Anterior cingulate cortex (tissue), 58 donors: ENCODE measurements around the gene RASAL2.
A peak's percentile ranks its signal among the peaks of the same experiment; 100 is the strongest.
"Not testable (repeated sequence)": the region's sequence is repeated elsewhere in the genome, so short reads cannot be mapped to it uniquely, and the experiment has no call there.

Source experiments
- DNase-seq, 58 donors: peaks; one replicate each; lab custom pipeline; 2025; lab: John Stamatoyannopoulos, UW

The RASAL2 gene

DNA sequence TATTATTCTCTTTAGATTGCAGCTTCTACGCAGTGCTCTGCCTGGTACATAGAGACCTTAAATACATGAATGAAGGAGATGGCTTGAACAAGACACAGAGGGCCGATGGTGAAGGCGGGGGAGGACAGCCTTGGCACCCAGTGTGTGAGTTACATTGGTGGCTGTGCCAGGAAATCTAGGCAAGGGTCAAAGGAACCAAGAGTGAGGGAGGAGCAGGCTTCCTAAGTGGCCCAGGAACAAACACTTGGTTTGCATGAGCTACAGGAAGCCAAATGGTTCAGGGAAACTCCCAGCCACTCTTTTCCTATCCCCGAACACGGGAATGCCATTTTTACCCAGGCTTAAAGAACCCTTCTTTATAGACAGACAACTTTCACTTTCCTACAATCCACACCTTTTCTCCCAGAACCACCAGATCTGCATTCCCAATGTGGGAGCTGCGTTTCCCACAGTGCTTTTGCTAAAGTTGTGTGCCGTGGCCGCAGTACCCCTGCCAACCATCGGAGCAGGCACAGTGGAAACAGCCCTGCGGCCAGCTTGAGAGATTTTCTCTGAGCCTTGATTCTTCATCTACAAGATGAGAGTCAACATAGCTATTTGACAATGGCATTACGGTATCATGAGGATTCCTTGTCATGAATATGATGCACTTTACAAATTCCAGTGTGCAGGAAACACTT, 406.3 kb downstream of the RASAL2 start:
- no peak for DNase-seq

DNA sequence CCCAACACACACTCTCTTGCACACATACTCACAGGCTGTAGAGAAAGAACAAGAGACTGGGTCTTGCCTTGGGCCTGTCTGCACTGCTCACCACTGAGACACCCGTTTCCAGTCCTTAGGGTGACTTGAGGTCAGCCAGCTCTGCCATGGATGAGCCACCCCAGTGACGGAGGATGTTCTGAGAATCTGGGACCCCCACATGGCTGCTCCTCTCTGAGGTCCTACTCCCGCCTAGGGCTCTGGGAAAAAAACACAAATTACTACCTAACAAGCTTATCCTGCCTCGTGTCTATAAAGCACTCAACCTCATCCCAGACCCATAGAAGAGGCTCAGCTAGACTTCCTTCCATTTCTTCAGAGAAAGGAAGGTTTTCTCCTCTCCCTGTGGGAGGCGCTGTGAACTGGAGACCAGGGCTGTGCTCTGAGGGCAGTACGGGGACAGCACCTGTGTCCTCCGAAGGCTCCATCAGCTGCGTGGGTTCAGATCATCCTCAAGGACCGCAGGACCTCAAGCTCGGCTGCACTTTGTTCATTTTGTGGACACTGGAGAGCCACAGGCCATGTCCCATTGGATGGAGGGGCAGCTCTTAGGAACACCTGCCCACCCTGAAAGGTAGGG, 407.1 kb downstream of the RASAL2 start:
- DNase-seq: no peak

- peak in 43 of 58 donors; percentile 4 to 78 (median 28) for DNase-seq
Measured at GRCh38 chr1:178501705-178502329, 407.9 kb downstream of the RASAL2 start.

- no peak for DNase-seq
Measured at GRCh38 chr1:178502330-178502714, 408.4 kb downstream of the RASAL2 start.

DNA sequence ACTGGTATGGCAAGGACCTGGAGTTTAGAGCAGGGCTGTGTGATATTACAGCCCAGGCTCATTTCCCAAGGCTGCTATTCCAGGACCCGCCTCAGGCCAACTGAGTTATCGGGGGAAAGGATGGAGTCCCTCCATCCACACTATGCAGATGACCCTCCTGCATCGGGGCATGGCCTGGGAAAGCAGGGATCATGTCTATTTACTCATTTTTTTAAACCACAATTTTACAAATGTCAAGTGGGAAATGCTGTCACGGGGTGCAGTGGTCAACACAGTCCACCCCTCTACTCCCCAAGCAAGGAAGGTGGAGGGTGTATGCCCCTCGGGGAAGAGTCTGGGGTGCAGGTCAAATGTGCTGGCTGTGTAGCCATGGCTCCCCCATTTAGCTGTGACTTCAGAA, 409.0 kb downstream of the RASAL2 start:
- DNase-seq: no peak

DNA sequence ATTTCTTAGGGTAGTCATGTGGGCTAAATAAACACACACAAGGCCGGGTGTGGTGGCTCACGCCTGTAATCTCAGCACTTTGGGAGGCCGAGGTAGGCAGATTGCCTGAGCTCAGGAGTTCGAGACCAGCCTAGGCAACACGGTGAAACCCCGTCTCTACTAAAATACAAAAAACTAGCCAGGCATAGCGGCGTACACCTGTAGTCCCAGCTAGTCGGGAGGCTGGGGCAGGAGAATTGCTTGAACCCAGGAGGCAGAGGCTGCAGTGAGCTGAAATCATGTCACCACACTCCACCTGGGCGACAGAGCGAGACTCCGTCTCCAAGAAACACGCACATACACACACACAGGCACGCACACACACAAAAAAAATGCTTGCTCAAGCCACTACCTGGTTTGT, 409.4 kb downstream of the RASAL2 start:
- DNase-seq: not testable (repeated sequence)

DNA sequence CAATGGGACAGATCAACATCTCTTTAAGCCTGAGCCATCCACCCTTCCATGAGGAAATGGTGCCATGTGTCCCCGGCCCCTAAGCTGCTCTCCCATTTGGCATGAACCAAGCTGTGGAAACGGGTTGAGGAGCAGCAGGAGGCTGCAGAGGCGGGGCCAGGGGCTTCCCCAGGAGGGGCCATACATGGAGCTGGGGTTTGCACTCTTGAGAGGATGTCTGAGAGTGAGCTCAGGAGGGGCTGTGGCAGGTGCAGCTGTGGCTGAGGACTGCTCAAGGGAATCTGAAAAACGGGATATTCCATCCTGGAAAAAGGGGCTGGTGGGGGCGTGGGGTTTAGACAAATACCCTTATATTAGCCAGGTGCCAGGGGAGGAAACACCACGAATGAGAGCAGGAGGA, 409.9 kb downstream of the RASAL2 start:
- no peak for DNase-seq

GRCh38 chr1:178504286-178504685, 410.4 kb downstream of the RASAL2 start:
- no peak for DNase-seq

- no peak for DNase-seq
Measured at GRCh38 chr1:178506177-178506576, 412.3 kb downstream of the RASAL2 start.

- no peak for DNase-seq
Measured at GRCh38 chr1:178506669-178507068, 412.8 kb downstream of the RASAL2 start.

DNA sequence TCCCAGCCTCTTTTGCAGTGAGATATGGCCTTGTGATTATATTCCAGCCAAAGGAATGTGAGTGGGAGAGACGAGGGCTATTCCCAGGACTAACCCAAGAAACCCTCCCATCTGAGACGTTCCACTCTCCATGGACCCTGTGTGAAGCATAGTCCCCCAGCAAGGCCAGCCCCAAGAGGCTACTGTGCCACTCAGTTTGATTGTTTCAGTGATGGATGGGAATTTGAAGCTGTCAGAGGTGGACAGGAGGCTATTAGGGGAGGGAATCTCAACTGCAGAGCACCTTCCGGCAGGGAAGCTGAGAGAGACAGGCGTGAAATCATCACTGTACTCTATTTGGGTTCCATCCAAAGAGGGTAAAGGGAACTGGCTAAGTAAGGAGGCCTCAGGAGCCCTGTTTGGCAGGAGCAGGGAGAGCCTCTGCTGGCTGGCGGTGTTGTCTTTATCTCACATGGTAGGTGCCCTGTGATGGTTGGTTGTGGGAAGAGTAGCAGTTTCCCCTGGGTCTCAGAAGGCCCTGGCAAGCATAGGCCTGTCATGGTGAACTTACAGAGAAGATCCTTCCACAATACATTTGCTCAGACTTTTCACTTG, 415.6 kb downstream of the RASAL2 start:
- DNase-seq: no peak

- no peak for DNase-seq
Measured at GRCh38 chr1:178510155-178510554, 416.3 kb downstream of the RASAL2 start.

DNA sequence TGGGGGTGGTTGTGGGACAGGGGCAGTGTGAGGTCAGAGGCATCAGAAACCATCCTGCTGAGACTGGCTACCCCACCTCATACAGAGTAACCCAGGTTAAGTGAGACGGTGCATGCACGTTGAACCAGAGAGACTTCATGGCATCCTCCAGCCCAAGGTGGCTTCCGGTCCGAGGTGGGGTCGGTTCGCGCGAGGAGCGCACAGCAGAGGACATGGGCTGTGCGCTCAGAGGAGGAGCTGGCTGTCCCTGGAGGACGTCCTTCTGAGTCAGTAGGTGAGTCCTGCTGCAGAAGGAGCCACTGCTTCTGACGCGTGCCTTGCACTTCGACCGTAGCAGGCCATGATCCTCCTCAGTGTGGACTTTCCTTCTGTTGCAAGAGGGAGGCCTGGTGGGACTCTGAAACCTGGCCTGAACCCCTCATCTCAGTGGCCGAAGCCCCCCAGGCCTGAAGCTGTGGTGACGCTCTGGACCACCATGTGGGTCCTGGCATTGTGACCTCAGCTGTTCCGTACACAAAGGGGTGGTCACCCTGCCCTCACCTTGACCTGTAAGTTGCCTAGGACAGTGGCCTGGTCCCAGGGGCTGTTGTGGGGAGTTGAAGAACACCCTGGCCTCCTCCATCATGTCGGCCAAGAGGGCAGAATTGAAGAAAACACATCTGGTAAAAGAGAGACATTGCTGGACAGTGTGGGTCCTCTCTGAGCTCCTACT, 418.8 kb downstream of the RASAL2 start, which contains the start of gene TEX35:
TSS of gene TEX35 (plus strand) at position 544 of the 712 bp plus-strand sequence. CDS start at position 624, 80 bp downstream.
- DNase-seq: no peak

GRCh38 chr1:178513278-178513983, 419.5 kb downstream of the RASAL2 start:
- peak in 1 of 58 donors; percentile 6 for DNase-seq

- no peak for DNase-seq
Measured at GRCh38 chr1:178516110-178516509, 422.2 kb downstream of the RASAL2 start.

DNA sequence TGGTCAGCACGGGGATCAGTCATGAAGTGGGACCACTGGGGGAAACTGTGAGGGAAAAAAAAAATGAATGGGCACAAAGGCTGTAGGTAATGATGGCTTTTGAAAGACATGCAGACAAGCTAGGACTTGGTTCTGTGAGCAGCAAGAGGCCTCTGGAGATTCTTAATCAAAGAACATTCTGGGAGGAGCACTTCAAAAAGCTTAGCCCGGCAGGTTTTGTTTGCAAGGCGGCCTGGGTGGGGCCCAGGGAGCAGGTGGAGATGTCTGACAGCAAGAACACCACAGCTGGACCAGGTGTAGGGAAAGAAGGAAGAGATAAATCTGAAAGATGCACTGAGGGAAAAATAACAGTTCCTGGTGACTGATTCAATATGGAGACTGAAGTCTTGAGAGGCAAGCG, 425.0 kb downstream of the RASAL2 start:
- DNase-seq: no peak

GRCh38 chr1:178520803-178521202, 426.9 kb downstream of the RASAL2 start:
- no peak for DNase-seq

DNA sequence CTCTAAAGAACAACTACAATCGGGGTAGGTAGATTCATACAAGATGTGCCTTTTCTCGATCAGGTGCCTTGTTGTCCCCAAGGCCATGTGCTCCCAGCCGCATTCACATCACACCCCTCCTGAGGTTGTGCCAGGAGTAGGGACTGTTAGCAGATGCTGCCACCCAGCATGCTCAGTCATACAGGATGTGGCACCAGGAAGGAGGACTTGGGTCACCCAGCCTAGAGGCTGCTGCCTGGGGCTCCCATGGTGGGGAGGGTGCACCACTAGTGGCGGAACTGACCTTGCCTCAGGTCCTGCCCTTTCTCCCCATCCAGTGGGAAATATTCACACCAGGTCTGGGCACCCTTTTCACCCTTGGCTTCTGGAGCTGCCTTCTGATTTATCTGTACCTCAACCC, 427.3 kb downstream of the RASAL2 start:
- DNase-seq: no peak

DNA sequence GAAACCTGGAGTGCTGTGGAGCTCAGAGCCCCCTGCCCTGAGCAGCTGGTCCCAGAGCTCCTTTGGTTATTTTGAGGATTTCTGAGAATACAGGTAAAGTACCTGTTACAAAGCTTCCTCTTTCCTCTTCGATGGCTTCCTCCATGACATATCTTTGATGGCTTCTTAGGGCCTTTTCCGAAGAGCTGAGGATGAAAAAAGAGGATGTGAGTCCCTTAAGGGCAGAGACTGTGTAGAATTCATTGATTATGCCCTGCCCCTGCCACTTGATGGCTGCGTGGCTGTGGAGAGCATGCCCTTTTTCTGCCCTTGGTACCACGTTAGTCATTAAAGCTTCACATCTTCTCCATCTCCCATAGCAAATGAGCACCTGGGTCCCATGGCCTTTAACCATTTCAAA, 433.2 kb downstream of the RASAL2 start:
- DNase-seq: no peak
